Measurements from ENCODE around the gene CCSER1.
"Not testable (repeated sequence)": the region's sequence is repeated elsewhere in the genome, so short reads cannot be mapped to it uniquely, and the experiment has no call there.

The CCSER1 gene

GRCh38 chr4:90670183-90670582 is 543.0 kb downstream of the CCSER1 start:
- DNase-seq (ENCODE audit: low spot score): no peak

- no peak for DNase-seq (ENCODE audit: low spot score)
Observed at GRCh38 chr4:90689739-90690138, 562.5 kb downstream of the CCSER1 start.

GRCh38 chr4:90695411-90695810 is 568.2 kb downstream of the CCSER1 start:
- DNase-seq (ENCODE audit: low spot score): no peak

- not testable (repeated sequence) for DNase-seq (ENCODE audit: low spot score)
Observed at GRCh38 chr4:90705501-90705900, 578.3 kb downstream of the CCSER1 start.

- no peak for DNase-seq (ENCODE audit: low spot score)
Observed at GRCh38 chr4:90715242-90715641, 588.0 kb downstream of the CCSER1 start.

GRCh38 chr4:90718931-90719330 is 591.7 kb downstream of the CCSER1 start:
- DNase-seq (ENCODE audit: low spot score): no peak

GRCh38 chr4:90727938-90728337 is 600.7 kb downstream of the CCSER1 start:
- DNase-seq (ENCODE audit: low spot score): no peak

- DNase-seq (ENCODE audit: low spot score): no peak
Observed at GRCh38 chr4:90730752-90731151, 603.6 kb downstream of the CCSER1 start.

- DNase-seq (ENCODE audit: low spot score): no peak
Observed at GRCh38 chr4:90733211-90733610, 606.0 kb downstream of the CCSER1 start.

GRCh38 chr4:90745176-90745575 is 618.0 kb downstream of the CCSER1 start:
- no peak for DNase-seq (ENCODE audit: low spot score)

GRCh38 chr4:90753068-90753467 is 625.9 kb downstream of the CCSER1 start:
- DNase-seq (ENCODE audit: low spot score): no peak

GRCh38 chr4:90757534-90758060 is 630.4 kb downstream of the CCSER1 start:
- no peak for DNase-seq (ENCODE audit: low spot score)

GRCh38 chr4:90760059-90760458 is 632.9 kb downstream of the CCSER1 start:
- DNase-seq (ENCODE audit: low spot score): no peak

- DNase-seq (ENCODE audit: low spot score): peak; percentile 33
Observed at GRCh38 chr4:90766837-90767236, 639.6 kb downstream of the CCSER1 start.

- DNase-seq (ENCODE audit: low spot score): no peak
Observed at GRCh38 chr4:90769251-90769650, 642.1 kb downstream of the CCSER1 start.

GRCh38 chr4:90780193-90780592 is 653.0 kb downstream of the CCSER1 start:
- DNase-seq (ENCODE audit: low spot score): no peak

GRCh38 chr4:90786602-90787001 is 659.4 kb downstream of the CCSER1 start:
- peak; percentile 90 for DNase-seq (ENCODE audit: low spot score)

- peak; percentile 5 for DNase-seq (ENCODE audit: low spot score)
Observed at GRCh38 chr4:90792696-90793095, 665.5 kb downstream of the CCSER1 start.

- no peak for DNase-seq (ENCODE audit: low spot score)
Observed at GRCh38 chr4:90798948-90799347, 671.8 kb downstream of the CCSER1 start.

GRCh38 chr4:90799895-90800294 is 672.7 kb downstream of the CCSER1 start:
- no peak for DNase-seq (ENCODE audit: low spot score)

- DNase-seq (ENCODE audit: low spot score): no peak
Observed at GRCh38 chr4:90815569-90815968, 688.4 kb downstream of the CCSER1 start.

GRCh38 chr4:90816754-90817153 is 689.6 kb downstream of the CCSER1 start:
- no peak for DNase-seq (ENCODE audit: low spot score)

GRCh38 chr4:90824266-90825150 is 697.3 kb downstream of the CCSER1 start:
- no peak for DNase-seq (ENCODE audit: low spot score)
